Prostate gland (tissue), 2 donors: ENCODE results near the gene MAML3. TPM values are rescaled to one million over a fixed set of nuclear protein-coding genes. Genes with fewer than 3 reads are reported as not detected.

Source experiments
- DNase-seq: peaks from one replicate; pipeline ENCODE4 v3.0.0-alpha.2; 2019; ENCODE audit warnings: low spot score
- H3K27ac ChIP-seq, 2 donors: fragments of 200-600 bp; sonication (generic); 2 replicates each; pipeline ENCODE4 v1.5.1; 2017 to 2019
- H3K27me3 ChIP-seq: fragments of 200-600 bp; sonication (generic); replicated peaks from 2 replicates; pipeline ENCODE4 v1.5.1; 2019; ENCODE audit not compliant: insufficient read depth
- H3K36me3 ChIP-seq, 2 donors: fragments of 200-600 bp; sonication (generic); 1 replicate in 1 of 2; 2 replicates in 1 of 2; pipeline versions ENCODE4 v1.5.1 to v1.8.1; 2017 to 2019
- H3K4me1 ChIP-seq: fragments of 200-600 bp; sonication (generic); replicated peaks from 2 replicates; pipeline ENCODE4 v1.5.1; 2019
- H3K4me3 ChIP-seq, 2 donors: fragments of 200-600 bp; sonication (generic); 2 replicates each; pipeline ENCODE4 v1.5.1; 2017 to 2019
- H3K9me3 ChIP-seq: fragments of 200-600 bp; sonication (generic); 2 replicates; pipeline ENCODE4 v1.5.1; 2017
- CTCF ChIP-seq, 4 experiments: fragments of 200-600 bp in 2 of 4; fragments of 450-650 bp in 2 of 4; sonication (generic) in 2 of 4; IDR thresholded peaks; 1 replicate in 3 of 4; 2 replicates in 1 of 4; pipeline ENCODE4 v1.5.1; 2016 to 2019; ENCODE audit warnings: antibody characterized with exemption in 4 of 4, mild to moderate bottlenecking in 2 of 4, moderate library complexity in 2 of 4
- POLR2A ChIP-seq: fragments of 450-650 bp; IDR thresholded peaks from one replicate; pipeline ENCODE4 v1.6.1; 2016; ENCODE audit warnings: antibody characterized with exemption, mild to moderate bottlenecking
- POLR2AphosphoS5 ChIP-seq: sonication (generic); formaldehyde crosslinking; IDR thresholded peaks from one replicate; pipeline ENCODE4 v1.6.1; 2017; ENCODE audit warnings: antibody characterized with exemption
- WGBS: methylation state at CpG from one replicate; pipeline ENCODE4 v1.1.5; 2018; 5-methylcytosine and 5-hydroxymethylcytosine counted together
- intact Hi-C: fragments of 100-400 bp; cut with DNase I; formaldehyde crosslinking; loops from one replicate; pipeline ENCODE4 v1.14.2; 2022
- total RNA-seq, 2 donors: library from RNA; depleted of rRNA; stranded (reverse); fragments of >200 nt; gene quantifications; one replicate each; pipeline ENCODE4 v1.1.0, GENCODE V29; 2016

MAML3 gene
- total RNA-seq, 2 donors from 2014 or later: 15.0 to 30.6 TPM

GRCh38 chr4:139676913-139677585 is 476.9 kb downstream of the MAML3 start:
- Histone ChIP-seq H3K27me3 (no peaks in the 10 kb centered on the region), H3K4me1 (peaks cover 5% of the 10 kb centered on the region), H3K4me3 (no peak overlapping the region), H3K9me3 (no peaks in the 10 kb centered on the region), H3K36me3 (no peaks in the 10 kb centered on the region), H3K27ac (no peak overlapping the region)
- intact Hi-C loops: no loop called here
- TF ChIP-seq CTCF (IDR thresholded peaks at IDR 0.05): no peak
- TF ChIP-seq POLR2AphosphoS5: peak; percentile 23
- 70% methylated on average over 4 of the region's 4 CpGs for WGBS
- no peak for DNase-seq

GRCh38 chr4:139676365-139676764 is 477.6 kb downstream of the MAML3 start:
- H3K27me3 ChIP-seq: no peaks in the 10 kb centered on the region
- no peaks in the 10 kb centered on the region for H3K9me3 ChIP-seq
- H3K4me3 ChIP-seq: no peak overlapping the region
- peaks cover 5% of the 10 kb centered on the region for H3K4me1 ChIP-seq
- H3K36me3 ChIP-seq: no peaks in the 10 kb centered on the region
- DNase-seq: no peak
- no peak overlapping the region for H3K27ac ChIP-seq
- WGBS: 85% methylated on average over 2 of the region's 2 CpGs
- TF ChIP-seq POLR2A (no peak), POLR2AphosphoS5 (no peak), CTCF (IDR thresholded peaks at IDR 0.05) (no peak)
- intact Hi-C loops: no loop called here

GRCh38 chr4:139675651-139676050 is 478.3 kb downstream of the MAML3 start:
- Histone ChIP-seq H3K9me3 (no peaks in the 10 kb centered on the region), H3K4me1 (peaks cover 5% of the 10 kb centered on the region), H3K36me3 (no peaks in the 10 kb centered on the region), H3K27me3 (no peaks in the 10 kb centered on the region), H3K4me3 (no peak overlapping the region), H3K27ac (no peak overlapping the region)
- 97% methylated on average over 9 of the region's 9 CpGs for WGBS
- DNase-seq: no peak
- intact Hi-C loops: no loop called here
- TF ChIP-seq POLR2AphosphoS5: no peak
- TF ChIP-seq CTCF (IDR thresholded peaks at IDR 0.05): no peak
- TF ChIP-seq POLR2A: no peak

- intact Hi-C loops: no loop called here
- Histone ChIP-seq H3K4me3 (no peak overlapping the region), H3K27ac (no peak overlapping the region), H3K27me3 (no peaks in the 10 kb centered on the region), H3K4me1 (peaks cover 5% of the 10 kb centered on the region), H3K36me3 (no peaks in the 10 kb centered on the region), H3K9me3 (no peaks in the 10 kb centered on the region)
- 86% methylated on average over 10 of the region's 10 CpGs for WGBS
- TF ChIP-seq POLR2AphosphoS5: no peak
- TF ChIP-seq POLR2A: no peak
- TF ChIP-seq CTCF (IDR thresholded peaks at IDR 0.05): no peak
- no peak for DNase-seq
Observed at GRCh38 chr4:139674875-139675550, 479.0 kb downstream of the MAML3 start.

DNA sequence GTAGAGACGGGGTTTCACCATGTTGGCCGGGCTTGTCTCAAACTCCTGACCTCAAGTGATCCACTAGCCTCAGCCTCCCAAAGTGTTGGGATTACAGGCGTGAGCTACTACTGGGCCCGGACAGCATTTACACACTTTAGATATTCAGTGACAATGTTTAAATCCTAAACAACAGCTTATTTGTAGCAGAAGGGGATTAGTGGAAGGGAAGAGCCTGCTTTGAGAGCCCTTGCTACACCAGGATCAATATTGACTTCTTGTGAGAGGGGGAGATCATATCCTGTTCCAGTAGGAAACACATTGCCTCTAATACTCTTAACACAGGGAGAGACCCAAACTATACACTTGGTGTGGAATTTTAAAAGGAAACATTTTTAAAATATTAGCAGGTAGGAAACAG is 481.3 kb downstream of the MAML3 start:
- no peak for TF ChIP-seq POLR2A
- no peak for TF ChIP-seq CTCF (IDR thresholded peaks at IDR 0.05)
- TF ChIP-seq POLR2AphosphoS5: no peak
- Histone ChIP-seq H3K27ac (no peak overlapping the region), H3K27me3 (no peaks in the 10 kb centered on the region), H3K36me3 (no peaks in the 10 kb centered on the region), H3K4me1 (peaks cover 8% of the 10 kb centered on the region), H3K9me3 (no peaks in the 10 kb centered on the region), H3K4me3 (no peak overlapping the region)
- DNase-seq: no peak
- intact Hi-C loops: no loop called here
- 95% methylated on average over 4 of the region's 4 CpGs for WGBS
